ENCODE measurements around the gene PRAC2. TPM values are rescaled to one million over a fixed set of nuclear protein-coding genes. Genes with fewer than 3 reads are reported as not detected.

PRAC2 gene
- total RNA-seq, 1 experiment from 2014 or later: 44.1 TPM

GRCh38 chr17:48767263-48767774 lies 44.3 kb downstream of the PRAC2 start:
- intact Hi-C loops (cut with micrococcal nuclease): no loop called here
- Histone ChIP-seq H3K27ac (ENCODE audit: low read length) (no peak overlapping the region), H2AFZ (ENCODE audit: low read length) (no peak overlapping the region), H4K20me1 (ENCODE audit: low read length) (no peaks in the 10 kb centered on the region), H3K9ac (ENCODE audit: low read length) (no peak overlapping the region), H3K9me3 (ENCODE audit: low read length) (no peaks in the 10 kb centered on the region), H3K27me3 (ENCODE audit: low read length) (no peaks in the 10 kb centered on the region), H3K4me3 (ENCODE audit: low read length) (no peak overlapping the region), H3K79me2 (ENCODE audit: low read length) (no peaks in the 10 kb centered on the region), H3K4me1 (ENCODE audit: insufficient read depth, low read length) (no peaks in the 10 kb centered on the region), H3K9me2 (replicated peaks; ENCODE audit: low read length) (no peaks in the 10 kb centered on the region), H3K36me3 (ENCODE audit: low read depth, low read length) (no peaks in the 10 kb centered on the region), H3K4me2 (ENCODE audit: low read length) (no peak overlapping the region), H3F3A (ENCODE audit: low read length, unreplicated experiment) (no peaks in the 10 kb centered on the region)
- ChIA-PET POLR2A (ENCODE audit: unreplicated experiment) (no interaction called here), CTCF (interaction anchor here (0.6 to 1.3 kb wide), 4 partner anchors 21 to 112 kb away, joined by 3 to 7 read pairs (median 5); no protein-coding TSS in a partner anchor)
- ATAC-seq (peak; percentile 79), DNase-seq (peak; percentile 37)
- no peak for TF ChIP-seq EZH2phosphoT487 (IDR thresholded peaks at IDR 0.05; ENCODE audit: borderline replicate concordance, low read length)
- TF ChIP-seq EZH2 (IDR thresholded peaks at IDR 0.05; ENCODE audit: low read length, unreplicated experiment): no peak
- TF ChIP-seq, protein P1, sequence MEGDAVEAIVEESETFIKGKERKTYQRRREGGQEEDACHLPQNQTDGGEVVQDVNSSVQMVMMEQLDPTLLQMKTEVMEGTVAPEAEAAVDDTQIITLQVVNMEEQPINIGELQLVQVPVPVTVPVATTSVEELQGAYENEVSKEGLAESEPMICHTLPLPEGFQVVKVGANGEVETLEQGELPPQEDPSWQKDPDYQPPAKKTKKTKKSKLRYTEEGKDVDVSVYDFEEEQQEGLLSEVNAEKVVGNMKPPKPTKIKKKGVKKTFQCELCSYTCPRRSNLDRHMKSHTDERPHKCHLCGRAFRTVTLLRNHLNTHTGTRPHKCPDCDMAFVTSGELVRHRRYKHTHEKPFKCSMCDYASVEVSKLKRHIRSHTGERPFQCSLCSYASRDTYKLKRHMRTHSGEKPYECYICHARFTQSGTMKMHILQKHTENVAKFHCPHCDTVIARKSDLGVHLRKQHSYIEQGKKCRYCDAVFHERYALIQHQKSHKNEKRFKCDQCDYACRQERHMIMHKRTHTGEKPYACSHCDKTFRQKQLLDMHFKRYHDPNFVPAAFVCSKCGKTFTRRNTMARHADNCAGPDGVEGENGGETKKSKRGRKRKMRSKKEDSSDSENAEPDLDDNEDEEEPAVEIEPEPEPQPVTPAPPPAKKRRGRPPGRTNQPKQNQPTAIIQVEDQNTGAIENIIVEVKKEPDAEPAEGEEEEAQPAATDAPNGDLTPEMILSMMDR (conservative IDR thresholded peaks at IDR 0.05; ENCODE audit: low read depth, low read length): no peak; the same call in 1 of the 2 replicates
- BruUV-seq (replicated peaks): no TSS peak

DNA sequence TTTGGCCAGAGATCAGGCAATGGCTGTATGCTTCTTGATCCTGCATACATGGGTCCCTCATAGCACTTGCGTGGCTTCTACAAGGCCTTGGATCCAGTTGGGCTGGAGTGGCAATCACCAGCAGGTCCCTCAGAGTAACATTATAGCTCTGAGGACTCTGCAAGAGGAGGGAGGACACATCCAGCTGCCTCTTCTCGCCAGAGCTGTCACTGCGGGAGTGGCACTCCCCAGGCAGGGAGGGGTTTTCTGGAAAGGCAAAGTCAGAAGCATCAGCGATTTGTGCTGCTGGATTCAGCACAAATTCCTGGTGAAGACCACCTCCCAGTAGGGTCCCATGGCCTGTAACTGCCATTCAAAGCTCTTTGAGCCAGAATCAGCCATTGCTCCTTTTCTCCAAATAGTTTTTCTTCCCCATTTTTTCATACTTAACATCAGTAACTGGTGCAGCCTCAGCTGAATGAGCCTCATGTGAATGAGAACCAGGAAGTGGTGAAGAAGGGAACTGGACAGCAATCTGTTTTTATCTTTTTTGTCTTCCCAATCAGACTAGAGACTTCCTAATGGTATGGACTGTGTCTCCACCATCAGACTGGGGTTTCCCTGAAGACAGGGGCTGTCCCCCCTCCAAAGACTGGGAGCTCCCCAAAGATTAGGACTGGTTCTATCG lies 46.2 kb downstream of the PRAC2 start:
- H3K9me3 ChIP-seq (ENCODE audit: low read length): no peaks in the 10 kb centered on the region
- CTCF ChIA-PET: no interaction called here
- H3F3A ChIP-seq (ENCODE audit: low read length, unreplicated experiment): no peaks in the 10 kb centered on the region
- intact Hi-C loops (cut with micrococcal nuclease): no loop called here
- no peak overlapping the region for H3K27ac ChIP-seq (ENCODE audit: low read length)
- no peak for TF ChIP-seq EZH2phosphoT487 (IDR thresholded peaks at IDR 0.05; ENCODE audit: borderline replicate concordance, low read length)
- TF ChIP-seq, protein P1 (conservative IDR thresholded peaks at IDR 0.05; ENCODE audit: low read depth, low read length): no peak
- TF ChIP-seq EZH2 (IDR thresholded peaks at IDR 0.05; ENCODE audit: low read length, unreplicated experiment): no peak
- ATAC-seq (no peak), DNase-seq (no peak)
- no peak overlapping the region for H2AFZ ChIP-seq (ENCODE audit: low read length)
- no peak overlapping the region for H3K4me2 ChIP-seq (ENCODE audit: low read length)
- H3K4me1 ChIP-seq (ENCODE audit: insufficient read depth, low read length): no peaks in the 10 kb centered on the region; the same call in 1 of the 2 replicates
- H3K27me3 ChIP-seq (ENCODE audit: low read length): no peaks in the 10 kb centered on the region
- no peak overlapping the region for H3K4me3 ChIP-seq (ENCODE audit: low read length)
- H4K20me1 ChIP-seq (ENCODE audit: low read length): no peaks in the 10 kb centered on the region
- H3K9ac ChIP-seq (ENCODE audit: low read length): no peak overlapping the region
- BruUV-seq (replicated peaks): no TSS peak
- no peaks in the 10 kb centered on the region for H3K36me3 ChIP-seq (ENCODE audit: low read depth, low read length)
- no peaks in the 10 kb centered on the region for H3K79me2 ChIP-seq (ENCODE audit: low read length)
- POLR2A ChIA-PET (ENCODE audit: unreplicated experiment): no interaction called here
- H3K9me2 ChIP-seq (replicated peaks; ENCODE audit: low read length): no peaks in the 10 kb centered on the region

- CTCF ChIA-PET: no interaction called here
Observed at GRCh38 chr17:48770954-48771353, 48.0 kb downstream of the PRAC2 start.

More at GRCh38 chr17:48770954-48771353, 48.0 kb downstream of the PRAC2 start:
- Histone ChIP-seq H3K79me2 (ENCODE audit: low read length) (no peaks in the 10 kb centered on the region), H3K36me3 (ENCODE audit: low read depth, low read length) (no peaks in the 10 kb centered on the region), H3K4me2 (ENCODE audit: low read length) (no peak overlapping the region), H3K9me2 (replicated peaks; ENCODE audit: low read length) (no peaks in the 10 kb centered on the region), H3F3A (ENCODE audit: low read length, unreplicated experiment) (no peaks in the 10 kb centered on the region), H3K4me3 (ENCODE audit: low read length) (no peak overlapping the region), H2AFZ (ENCODE audit: low read length) (no peak overlapping the region), H3K27ac (ENCODE audit: low read length) (no peak overlapping the region), H3K9ac (ENCODE audit: low read length) (no peak overlapping the region), H3K27me3 (ENCODE audit: low read length) (no peaks in the 10 kb centered on the region), H3K9me3 (ENCODE audit: low read length) (no peaks in the 10 kb centered on the region), H4K20me1 (ENCODE audit: low read length) (no peaks in the 10 kb centered on the region), H3K4me1 (ENCODE audit: insufficient read depth, low read length) (no peaks in the 10 kb centered on the region; the same call in 1 of the 2 replicates)
- intact Hi-C loops (cut with micrococcal nuclease): no loop called here
- TF ChIP-seq, protein P1 (conservative IDR thresholded peaks at IDR 0.05; ENCODE audit: low read depth, low read length): no peak
- TF ChIP-seq EZH2 (IDR thresholded peaks at IDR 0.05; ENCODE audit: low read length, unreplicated experiment): no peak
- TF ChIP-seq EZH2phosphoT487 (IDR thresholded peaks at IDR 0.05; ENCODE audit: borderline replicate concordance, low read length): no peak
- DNase-seq (no peak), ATAC-seq (no peak)
- POLR2A ChIA-PET (ENCODE audit: unreplicated experiment): no interaction called here
- BruUV-seq (replicated peaks): no TSS peak
